K562 (cell line): ENCODE measurements around the gene ALAS2. TPM values are rescaled to one million over a fixed set of nuclear protein-coding genes. Genes with fewer than 3 reads are reported as not detected.

Experiments
- BACH1 ChIP-seq: fragments of 200-800 bp; sonication (Bioruptor generic); IDR thresholded peaks from 2 replicates; pipeline ENCODE4 v1.6.1; 2016; ENCODE audit warnings: missing genetic modification characterization, missing compliant biosample characterization
- CGGBP1 ChIP-seq: fragments of 250-450 bp; sonication (Bioruptor Pico); IDR thresholded peaks from 2 replicates; pipeline ENCODE4 v1.9.0; 2021; ENCODE audit warnings: mild to moderate bottlenecking
- DDX20 ChIP-seq: fragments of 450-650 bp; IDR thresholded peaks from 2 replicates; pipeline ENCODE4 v1.6.1; 2016; ENCODE audit warnings: missing genetic modification characterization, low read depth, mild to moderate bottlenecking, missing compliant biosample characterization, moderate library complexity
- HCFC1 ChIP-seq: IDR thresholded peaks from 2 replicates; pipeline ENCODE4 v1.6.1; 2012; ENCODE audit warnings: low read depth, low read length, improper control_type of control experiment
- IRF1 ChIP-seq: sonication (generic); formaldehyde crosslinking; IDR thresholded peaks from 2 replicates; pipeline ENCODE4 v1.8.0; 2022; ENCODE audit warnings: missing genetic modification reagents, mild to moderate bottlenecking, borderline replicate concordance
- MTF1 ChIP-seq: fragments of 250-450 bp; sonication (Bioruptor Pico); IDR thresholded peaks from 2 replicates; pipeline ENCODE4 v1.9.0; 2021; ENCODE audit warnings: moderate library complexity, mild to moderate bottlenecking, inconsistent platforms, borderline replicate concordance
- NR4A1 ChIP-seq, 2 experiments: fragments of 250-450 bp in 1 of 2; fragments of 450-650 bp in 1 of 2; sonication (Bioruptor Pico) in 1 of 2; IDR thresholded peaks; 2 replicates each; pipeline versions ENCODE4 v1.4.0 to v1.6.1; 2016 to 2020; ENCODE audit warnings: mild to moderate bottlenecking in 2 of 2, missing compliant biosample characterization in 1 of 2, missing genetic modification characterization in 1 of 2, moderate library complexity in 1 of 2
- PHF21A ChIP-seq: fragments of 450-650 bp; IDR thresholded peaks from 2 replicates; pipeline ENCODE4 v1.6.1; 2017; ENCODE audit warnings: low read depth, borderline replicate concordance
- POLR3G ChIP-seq: IDR thresholded peaks from 2 replicates; pipeline ENCODE4 v1.6.1; 2011; ENCODE audit not compliant: insufficient read length, insufficient replicate concordance; ENCODE audit errors: extremely low read depth
- SAP30 ChIP-seq: fragments of 200-600 bp; sonication (generic); IDR thresholded peaks from 2 replicates; pipeline ENCODE4 v1.6.1; 2012; ENCODE audit warnings: borderline replicate concordance, low read depth, mild to moderate bottlenecking, moderate library complexity, low read length, control low read depth, inconsistent platforms; ENCODE audit not compliant: insufficient read depth, poor library complexity, severe bottlenecking
- THRAP3 ChIP-seq: fragments of 450-650 bp; IDR thresholded peaks from 2 replicates; pipeline ENCODE4 v1.6.1; 2016; ENCODE audit warnings: mild to moderate bottlenecking, inconsistent platforms, borderline replicate concordance
- ZKSCAN1 ChIP-seq: fragments of 150-350 bp; IDR thresholded peaks from 2 replicates; pipeline ENCODE4 v1.6.1; 2016; ENCODE audit warnings: low read depth, low read length
- ZNF24 ChIP-seq: fragments of 450-650 bp; IDR thresholded peaks from 2 replicates; pipeline ENCODE4 v1.6.1; 2016
- ZNF584 ChIP-seq: fragments of 200-800 bp; sonication (Bioruptor generic); IDR thresholded peaks from 2 replicates; pipeline ENCODE4 v1.6.1; 2016; ENCODE audit warnings: low read depth, mild to moderate bottlenecking, missing genetic modification characterization, missing compliant biosample characterization
- ZNF589 ChIP-seq: fragments of 200-800 bp; sonication (Bioruptor generic); IDR thresholded peaks from 2 replicates; pipeline ENCODE4 v1.6.1; 2016; ENCODE audit warnings: low read depth, missing genetic modification characterization, missing compliant biosample characterization
- polyA plus RNA-seq, 8 experiments: library from polyadenylated mRNA; depleted of rRNA in 4 of 8; stranded (reverse) in 5 of 8; unstranded in 3 of 8; fragments of >200 nt; fragmentation: Nextera tagmentation in 2 of 8; fragmentation: Illumina TruSeq in 1 of 8; extraction: Ambion mirVana in 2 of 8; extraction: Trizol in 1 of 8; gene quantifications; 2 replicates each; pipeline versions ENCODE4 v1.2.1 to v1.2.3, GENCODE V29; 2011 to 2014; ENCODE audit warnings: inconsistent platforms in 1 of 8, missing spikeins in 1 of 8
- total RNA-seq, 7 experiments: library from RNA; depleted of rRNA in 6 of 7; stranded (reverse); fragments of >200 nt in 6 of 7; fragmentation: Illumina TruSeq in 2 of 7; extraction: Trizol in 2 of 7; gene quantifications; 2 replicates each; pipeline versions ENCODE4 v1.2.1 to v1.2.3, GENCODE V29; 2011 to 2021; ENCODE audit warnings: low replicate concordance in 1 of 7
- TF ChIP-seq, protein P1 (sequence below): fragments of 450-650 bp; IDR thresholded peaks from 2 replicates; pipeline ENCODE4 v1.7.0; 2016; ENCODE audit warnings: borderline replicate concordance
- TF ChIP-seq, protein P2 (sequence below): fragments of 200-800 bp; sonication (Bioruptor generic); IDR thresholded peaks from 2 replicates; pipeline ENCODE4 v1.6.1; 2016; ENCODE audit warnings: missing genetic modification characterization, missing compliant biosample characterization
- TF ChIP-seq, protein P3 (sequence below): sonication (generic); formaldehyde crosslinking; IDR thresholded peaks from 2 replicates; pipeline ENCODE4 v1.9.0; 2022; ENCODE audit warnings: mild to moderate bottlenecking, missing genetic modification reagents

Gene ALAS2
- total and polyA plus RNA-seq, 9 of the 15 experiments (the other 6 are each of a cell fraction or from before 2014, with no cell fraction given), result 14.6 to 101 (median 33.4) TPM

DNA sequence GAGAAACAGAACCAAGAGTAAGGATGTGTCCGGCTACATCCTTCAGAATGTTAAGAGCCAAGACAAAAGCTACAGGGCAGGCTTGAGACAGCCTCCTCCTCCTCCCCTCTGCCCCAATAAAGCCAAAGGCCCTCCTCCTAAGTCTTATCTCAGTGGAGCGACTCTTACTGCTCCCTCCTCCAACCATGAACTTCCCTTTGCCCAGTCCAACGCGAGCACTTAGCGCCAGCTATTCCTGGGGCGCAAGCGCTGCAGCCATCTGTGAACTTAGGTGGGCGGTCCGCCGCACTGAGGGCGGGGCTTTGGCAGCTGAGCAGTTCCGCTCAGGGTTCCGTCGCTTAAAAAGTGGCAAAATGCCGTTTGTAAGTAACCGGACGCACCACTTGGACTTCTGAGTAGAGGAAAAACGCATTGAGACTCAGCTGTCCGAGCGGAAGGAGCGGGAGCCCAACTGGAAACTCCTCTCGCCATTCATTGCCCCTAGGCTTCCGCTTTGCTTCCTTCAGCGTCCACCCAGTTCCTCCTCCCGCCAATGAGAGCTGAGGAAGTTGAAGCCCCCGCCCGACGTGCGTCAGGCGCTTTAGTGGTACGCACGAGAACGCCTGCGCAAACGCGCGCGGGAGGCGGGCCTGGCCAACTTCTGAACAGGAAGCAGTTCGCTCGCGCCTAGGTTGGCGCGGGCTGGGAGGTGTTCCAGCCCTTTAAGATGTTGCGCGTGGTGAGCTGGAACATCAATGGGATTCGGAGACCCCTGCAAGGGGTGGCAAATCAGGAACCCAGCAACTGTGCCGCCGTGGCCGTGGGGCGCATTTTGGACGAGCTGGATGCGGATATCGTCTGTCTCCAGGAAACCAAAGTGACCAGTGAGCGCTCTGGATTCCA is 30.8 kb downstream of the ALAS2 start, which contains the start of gene APEX2 (continued):
- TF ChIP-seq, protein P1, sequence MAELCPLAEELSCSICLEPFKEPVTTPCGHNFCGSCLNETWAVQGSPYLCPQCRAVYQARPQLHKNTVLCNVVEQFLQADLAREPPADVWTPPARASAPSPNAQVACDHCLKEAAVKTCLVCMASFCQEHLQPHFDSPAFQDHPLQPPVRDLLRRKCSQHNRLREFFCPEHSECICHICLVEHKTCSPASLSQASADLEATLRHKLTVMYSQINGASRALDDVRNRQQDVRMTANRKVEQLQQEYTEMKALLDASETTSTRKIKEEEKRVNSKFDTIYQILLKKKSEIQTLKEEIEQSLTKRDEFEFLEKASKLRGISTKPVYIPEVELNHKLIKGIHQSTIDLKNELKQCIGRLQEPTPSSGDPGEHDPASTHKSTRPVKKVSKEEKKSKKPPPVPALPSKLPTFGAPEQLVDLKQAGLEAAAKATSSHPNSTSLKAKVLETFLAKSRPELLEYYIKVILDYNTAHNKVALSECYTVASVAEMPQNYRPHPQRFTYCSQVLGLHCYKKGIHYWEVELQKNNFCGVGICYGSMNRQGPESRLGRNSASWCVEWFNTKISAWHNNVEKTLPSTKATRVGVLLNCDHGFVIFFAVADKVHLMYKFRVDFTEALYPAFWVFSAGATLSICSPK, result no peak
- TF ChIP-seq DDX20 (tag) (no peak), SAP30 (no peak), IRF1 (CRISPR knock-in tag) (no peak), ZNF589 (CRISPR knock-in tag) (no peak), ZNF24 (no peak), NR4A1 (CRISPR knock-in tag; IDR thresholded peaks at IDR 0.05) (no peak), NR4A1 (tag; IDR thresholded peaks at IDR 0.05) (no peak), CGGBP1 (CRISPR knock-in tag) (no peak), HCFC1 (no peak), THRAP3 (no peak), MTF1 (no peak), POLR3G (no peak), BACH1 (tag) (no peak), ZNF584 (CRISPR knock-in tag) (no peak), PHF21A (no peak), ZKSCAN1 (no peak)
- TF ChIP-seq, protein P2, sequence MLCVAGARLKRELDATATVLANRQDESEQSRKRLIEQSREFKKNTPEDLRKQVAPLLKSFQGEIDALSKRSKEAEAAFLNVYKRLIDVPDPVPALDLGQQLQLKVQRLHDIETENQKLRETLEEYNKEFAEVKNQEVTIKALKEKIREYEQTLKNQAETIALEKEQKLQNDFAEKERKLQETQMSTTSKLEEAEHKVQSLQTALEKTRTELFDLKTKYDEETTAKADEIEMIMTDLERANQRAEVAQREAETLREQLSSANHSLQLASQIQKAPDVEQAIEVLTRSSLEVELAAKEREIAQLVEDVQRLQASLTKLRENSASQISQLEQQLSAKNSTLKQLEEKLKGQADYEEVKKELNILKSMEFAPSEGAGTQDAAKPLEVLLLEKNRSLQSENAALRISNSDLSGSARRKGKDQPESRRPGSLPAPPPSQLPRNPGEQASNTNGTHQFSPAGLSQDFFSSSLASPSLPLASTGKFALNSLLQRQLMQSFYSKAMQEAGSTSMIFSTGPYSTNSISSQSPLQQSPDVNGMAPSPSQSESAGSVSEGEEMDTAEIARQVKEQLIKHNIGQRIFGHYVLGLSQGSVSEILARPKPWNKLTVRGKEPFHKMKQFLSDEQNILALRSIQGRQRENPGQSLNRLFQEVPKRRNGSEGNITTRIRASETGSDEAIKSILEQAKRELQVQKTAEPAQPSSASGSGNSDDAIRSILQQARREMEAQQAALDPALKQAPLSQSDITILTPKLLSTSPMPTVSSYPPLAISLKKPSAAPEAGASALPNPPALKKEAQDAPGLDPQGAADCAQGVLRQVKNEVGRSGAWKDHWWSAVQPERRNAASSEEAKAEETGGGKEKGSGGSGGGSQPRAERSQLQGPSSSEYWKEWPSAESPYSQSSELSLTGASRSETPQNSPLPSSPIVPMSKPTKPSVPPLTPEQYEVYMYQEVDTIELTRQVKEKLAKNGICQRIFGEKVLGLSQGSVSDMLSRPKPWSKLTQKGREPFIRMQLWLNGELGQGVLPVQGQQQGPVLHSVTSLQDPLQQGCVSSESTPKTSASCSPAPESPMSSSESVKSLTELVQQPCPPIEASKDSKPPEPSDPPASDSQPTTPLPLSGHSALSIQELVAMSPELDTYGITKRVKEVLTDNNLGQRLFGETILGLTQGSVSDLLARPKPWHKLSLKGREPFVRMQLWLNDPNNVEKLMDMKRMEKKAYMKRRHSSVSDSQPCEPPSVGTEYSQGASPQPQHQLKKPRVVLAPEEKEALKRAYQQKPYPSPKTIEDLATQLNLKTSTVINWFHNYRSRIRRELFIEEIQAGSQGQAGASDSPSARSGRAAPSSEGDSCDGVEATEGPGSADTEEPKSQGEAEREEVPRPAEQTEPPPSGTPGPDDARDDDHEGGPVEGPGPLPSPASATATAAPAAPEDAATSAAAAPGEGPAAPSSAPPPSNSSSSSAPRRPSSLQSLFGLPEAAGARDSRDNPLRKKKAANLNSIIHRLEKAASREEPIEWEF (CRISPR knock-in tag), result no peak
- TF ChIP-seq, protein P3, sequence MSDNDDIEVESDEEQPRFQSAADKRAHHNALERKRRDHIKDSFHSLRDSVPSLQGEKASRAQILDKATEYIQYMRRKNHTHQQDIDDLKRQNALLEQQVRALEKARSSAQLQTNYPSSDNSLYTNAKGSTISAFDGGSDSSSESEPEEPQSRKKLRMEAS (CRISPR knock-in tag), result 0 out of 2 replicates have a peak, but pooled peaks have one; percentile 48
